Measurements from ENCODE around the gene SMIM38. TPM values are rescaled to one million over a fixed set of nuclear protein-coding genes. Genes with fewer than 3 reads are reported as not detected.

SMIM38 gene
- total RNA-seq, 1 experiment from 2014 or later = 0.09 TPM

DNA sequence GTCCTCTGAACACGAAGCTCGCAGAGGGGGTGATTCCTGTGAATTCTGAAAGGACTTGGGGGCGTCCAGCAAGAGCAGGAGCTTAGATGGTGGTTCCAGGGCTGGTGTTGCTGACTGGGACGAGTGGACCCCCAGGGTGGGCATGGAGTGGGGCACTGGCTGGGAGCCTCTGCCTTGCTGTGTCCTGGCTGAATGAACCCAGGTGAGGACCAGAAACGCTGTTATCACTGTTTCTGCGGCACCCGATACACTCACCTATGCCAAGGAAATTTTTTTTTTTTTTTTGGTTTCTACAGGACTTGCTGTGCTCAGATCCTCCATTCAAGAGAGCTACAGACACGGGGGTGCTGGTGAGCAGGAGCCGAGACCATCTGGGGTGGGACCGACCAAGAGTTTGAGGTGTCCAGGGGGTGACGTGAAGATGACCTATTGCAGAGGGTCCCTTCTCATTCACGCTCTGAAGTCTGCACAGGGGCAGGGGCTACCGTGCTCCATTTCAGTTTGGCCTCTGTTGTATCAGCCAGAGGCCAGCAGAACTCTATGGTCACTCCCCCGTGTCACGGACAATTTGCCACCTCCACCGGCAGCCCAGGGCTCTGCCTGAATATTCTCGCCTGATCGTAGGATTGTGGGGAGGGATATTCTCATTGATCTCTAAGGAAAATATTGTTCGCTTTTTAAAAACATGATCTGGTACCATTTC lies 3.6 kb downstream of the SMIM38 start:
- H4K8ac ChIP-seq (replicated peaks; ENCODE audit: insufficient read length, low read depth, low read length) = no peak overlapping the region
- H3K79me1 ChIP-seq (ENCODE audit: insufficient read depth, low read depth, low read length, poor library complexity, severe bottlenecking) = no peaks in the 10 kb centered on the region
- H2BK15ac ChIP-seq (ENCODE audit: low read depth, low read length) = no peak overlapping the region; the same call in 1 of the 2 replicates
- no peak overlapping the region for H4K5ac ChIP-seq (ENCODE audit: insufficient read length, low read depth, low read length)
- no peak overlapping the region for H2AFZ ChIP-seq (ENCODE audit: low read length)
- H2BK12ac ChIP-seq (ENCODE audit: insufficient read length, low read depth, low read length) = no peak overlapping the region
- no peak overlapping the region for H2BK20ac ChIP-seq (ENCODE audit: low read depth, low read length, poor library complexity, severe bottlenecking)
- Mint-ChIP-seq H3K4me3 (no peak overlapping the region), H3K27ac (peak overlapping the region in 1 of 3 experiments; percentile 53; a peak in 1 of 7 replicates), H3K4me1 (peaks cover 0 to 5% of the 10 kb centered on the region in 2 experiments; a peak in 2 of 4 replicates), H3K27me3 (ENCODE audit: low read depth) (peaks cover 2% of the 10 kb centered on the region), H3K9me3 (peaks cover 8 to 9% of the 10 kb centered on the region in 2 experiments; a peak in 4 of 5 replicates), H3K36me3 (ENCODE audit: insufficient read depth in 1 of 3, low read depth in 3 of 3) (peaks cover 0 to 4% (median 0%) of the 10 kb centered on the region in 3 experiments; a peak in 3 of 7 replicates)
- no peaks in the 10 kb centered on the region; the same call in 1 of the 2 replicates for H3K4me1 ChIP-seq (ENCODE audit: insufficient read depth, low read length)
- TF ChIP-seq, protein P1, sequence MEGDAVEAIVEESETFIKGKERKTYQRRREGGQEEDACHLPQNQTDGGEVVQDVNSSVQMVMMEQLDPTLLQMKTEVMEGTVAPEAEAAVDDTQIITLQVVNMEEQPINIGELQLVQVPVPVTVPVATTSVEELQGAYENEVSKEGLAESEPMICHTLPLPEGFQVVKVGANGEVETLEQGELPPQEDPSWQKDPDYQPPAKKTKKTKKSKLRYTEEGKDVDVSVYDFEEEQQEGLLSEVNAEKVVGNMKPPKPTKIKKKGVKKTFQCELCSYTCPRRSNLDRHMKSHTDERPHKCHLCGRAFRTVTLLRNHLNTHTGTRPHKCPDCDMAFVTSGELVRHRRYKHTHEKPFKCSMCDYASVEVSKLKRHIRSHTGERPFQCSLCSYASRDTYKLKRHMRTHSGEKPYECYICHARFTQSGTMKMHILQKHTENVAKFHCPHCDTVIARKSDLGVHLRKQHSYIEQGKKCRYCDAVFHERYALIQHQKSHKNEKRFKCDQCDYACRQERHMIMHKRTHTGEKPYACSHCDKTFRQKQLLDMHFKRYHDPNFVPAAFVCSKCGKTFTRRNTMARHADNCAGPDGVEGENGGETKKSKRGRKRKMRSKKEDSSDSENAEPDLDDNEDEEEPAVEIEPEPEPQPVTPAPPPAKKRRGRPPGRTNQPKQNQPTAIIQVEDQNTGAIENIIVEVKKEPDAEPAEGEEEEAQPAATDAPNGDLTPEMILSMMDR (conservative IDR thresholded peaks at IDR 0.05) = no peak
- H3K9me3 ChIP-seq (ENCODE audit: control insufficient read depth, low read depth, low read length) = no peaks in the 10 kb centered on the region
- no peak overlapping the region for H3K4ac ChIP-seq (ENCODE audit: low read depth, low read length)
- no peak overlapping the region for H2BK120ac ChIP-seq (ENCODE audit: low read depth, low read length, poor library complexity, severe bottlenecking)
- no peak overlapping the region for H3K14ac ChIP-seq (ENCODE audit: insufficient read depth, low read length)
- no peak overlapping the region for H3K18ac ChIP-seq (ENCODE audit: insufficient read length, low read depth, low read length)
- no peaks in the 10 kb centered on the region for H3K27me3 ChIP-seq (ENCODE audit: insufficient read depth, low read length)
- H3K23ac ChIP-seq (ENCODE audit: insufficient read length, low read depth, low read length) = no peak overlapping the region
- H4K20me1 ChIP-seq (ENCODE audit: control insufficient read depth, insufficient read depth, insufficient read length) = no peaks in the 10 kb centered on the region
- H3K56ac ChIP-seq (ENCODE audit: insufficient read length, low read depth, low read length) = no peak overlapping the region
- no peaks in the 10 kb centered on the region for H3K79me2 ChIP-seq (ENCODE audit: insufficient read depth, low read length)
- no peak overlapping the region for H2BK5ac ChIP-seq (ENCODE audit: insufficient read length, low read length)
- H3K9ac ChIP-seq (ENCODE audit: extremely low read depth, insufficient read length, low read length) = no peak overlapping the region
- WGBS (ENCODE audit: extremely low coverage, insufficient read length, low lambda C conversion rate) = no CpG with 5 or more reads among the region's 19 CpGs
- no peak overlapping the region for H3T11ph ChIP-seq (ENCODE audit: low read length)
- no peaks in the 10 kb centered on the region for H3K23me2 ChIP-seq (ENCODE audit: insufficient read length, low read depth, low read length, poor library complexity, severe bottlenecking)
- DNase-seq = no peak
- H3K27ac ChIP-seq (ENCODE audit: insufficient read length, low read depth, low read length) = no peak overlapping the region
- no peak overlapping the region for H4K91ac ChIP-seq (ENCODE audit: insufficient read length, low read depth, low read length)
- H3K4me2 ChIP-seq (ENCODE audit: insufficient read depth, insufficient read length, low read length) = no peak overlapping the region
- no peak overlapping the region for H2AK5ac ChIP-seq (ENCODE audit: insufficient read length, low read length)

Data from H9 (cell line).